Smooth muscle cell (in vitro differentiated cells): Measurements from ENCODE around the gene ARHGEF1. TPM values are rescaled to one million over a fixed set of nuclear protein-coding genes. Genes with fewer than 3 reads are reported as not detected.
"Not testable (repeated sequence)": the region's sequence is repeated elsewhere in the genome, so short reads cannot be mapped to it uniquely, and the experiment has no call there.

ENCODE experiments used
- DNase-seq: peaks from one replicate; lab custom pipeline; 2025; ENCODE audit not compliant: unreplicated experiment; lab: John Stamatoyannopoulos, UW
- H2AFZ ChIP-seq: fragments of 200-600 bp; sonication (generic); 2 replicates; pipeline ENCODE4 v1.6.0; 2016; ENCODE audit warnings: antibody characterized with exemption, low read depth, mild to moderate bottlenecking
- H3F3A ChIP-seq: fragments of 200-600 bp; sonication (generic); 2 replicates; pipeline ENCODE4 v1.6.0; 2017; ENCODE audit warnings: antibody characterized with exemption, low read depth
- H3K27ac ChIP-seq: fragments of 200-600 bp; sonication (generic); 2 replicates; pipeline ENCODE4 v1.5.1; 2016; ENCODE audit warnings: low read depth, mild to moderate bottlenecking
- H3K27me3 ChIP-seq: fragments of 200-600 bp; sonication (generic); 2 replicates; pipeline ENCODE4 v1.6.1; 2016; ENCODE audit warnings: low read depth, mild to moderate bottlenecking
- H3K36me3 ChIP-seq: fragments of 200-600 bp; sonication (generic); 2 replicates; pipeline ENCODE4 v1.5.1; 2016; ENCODE audit warnings: low read depth
- H3K4me1 ChIP-seq: fragments of 200-600 bp; sonication (generic); 2 replicates; pipeline ENCODE4 v1.5.1; 2016; ENCODE audit warnings: low read depth
- H3K4me2 ChIP-seq: fragments of 200-600 bp; sonication (generic); 2 replicates; pipeline ENCODE4 v1.6.0; 2016; ENCODE audit warnings: mild to moderate bottlenecking
- H3K4me3 ChIP-seq: fragments of 200-600 bp; sonication (generic); 2 replicates; pipeline ENCODE4 v1.5.1; 2016; ENCODE audit warnings: mild to moderate bottlenecking
- H3K79me2 ChIP-seq: fragments of 200-600 bp; sonication (generic); 2 replicates; pipeline ENCODE4 v1.6.0; 2016; ENCODE audit warnings: low read depth, mild to moderate bottlenecking
- H3K9ac ChIP-seq: fragments of 200-600 bp; sonication (generic); 2 replicates; pipeline ENCODE4 v1.6.0; 2016; ENCODE audit warnings: low read depth
- H3K9me3 ChIP-seq: fragments of 200-600 bp; sonication (generic); replicated peaks from 2 replicates; pipeline ENCODE4 v1.5.1; 2016; ENCODE audit warnings: low read depth
- H4K20me1 ChIP-seq: fragments of 200-600 bp; sonication (generic); 2 replicates; pipeline ENCODE4 v1.6.0; 2016; ENCODE audit warnings: low read depth
- WGBS: methylation state at CpG from one replicate; pipeline ENCODE4 v1.1.7; 2016; ENCODE audit warnings: low lambda C conversion rate; 5-methylcytosine and 5-hydroxymethylcytosine counted together
- polyA plus RNA-seq: library from polyadenylated mRNA; unstranded; fragments of >200 nt; fragmentation: Nextera tagmentation; extraction: Ambion mirVana; gene quantifications from 2 replicates; pipeline ENCODE4 v1.2.1, GENCODE V29; 2016
- total RNA-seq: library from RNA; depleted of rRNA; stranded (reverse); fragments of >200 nt; gene quantifications from 2 replicates; pipeline ENCODE4 v1.2.3, GENCODE V29; 2014
- TF ChIP-seq, protein P1 (sequence below): fragments of 200-600 bp; sonication (generic); IDR thresholded peaks from 2 replicates; pipeline ENCODE4 v1.5.1; 2017; ENCODE audit warnings: borderline replicate concordance, mild to moderate bottlenecking, antibody characterized with exemption; ENCODE audit not compliant: insufficient read depth, poor library complexity, severe bottlenecking

The ARHGEF1 gene
- total and polyA plus RNA-seq, 2 experiments from 2014 or later = 24.3 to 69.6 TPM

DNA sequence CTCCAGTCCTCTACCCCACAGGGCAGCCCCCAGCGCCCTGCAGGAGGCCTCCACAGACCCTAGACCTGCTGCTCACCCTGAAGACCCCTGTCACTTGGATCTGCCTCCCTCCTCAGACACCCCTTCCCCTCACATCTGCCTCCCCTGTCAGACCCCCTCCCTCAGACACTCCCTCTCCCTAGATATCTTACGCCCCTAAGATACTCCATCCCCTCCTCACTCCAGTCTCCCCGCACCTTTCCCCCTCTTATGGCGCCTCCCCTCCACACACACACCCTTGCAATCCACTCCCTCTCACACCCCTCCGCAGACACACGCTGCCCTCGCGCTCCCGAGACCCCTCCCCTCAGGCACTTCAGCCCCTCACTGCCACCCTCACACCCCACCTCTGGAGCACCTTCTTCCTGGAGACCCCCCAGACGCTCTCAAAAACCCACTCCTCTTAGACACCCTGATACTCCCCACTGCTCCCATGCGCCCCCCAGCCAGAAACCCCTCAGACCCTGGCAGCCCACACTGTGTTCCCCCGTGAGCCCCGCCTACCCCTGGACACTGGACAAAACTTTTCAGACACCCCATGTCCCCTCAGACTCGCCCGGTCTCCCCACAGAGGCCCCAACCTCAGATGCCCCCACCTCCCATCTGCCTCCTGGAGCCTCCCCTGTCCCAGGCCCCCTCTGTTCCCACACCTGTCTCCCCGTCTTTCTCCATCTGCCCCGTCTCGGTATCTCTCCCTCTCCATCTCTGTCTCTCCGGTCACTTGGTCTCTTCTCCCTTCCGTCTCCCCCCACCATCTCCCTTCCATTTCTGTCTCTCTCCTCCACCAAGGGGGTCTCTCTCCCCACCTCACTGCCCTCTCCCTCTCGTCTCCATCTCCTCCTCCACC, 30.8 kb downstream of the ARHGEF1 start:
- Histone ChIP-seq H3K4me2 (no peak overlapping the region), H4K20me1 (peaks cover 34% of the 10 kb centered on the region), H3F3A (no peaks in the 10 kb centered on the region), H3K9ac (no peak overlapping the region), H3K4me3 (no peak overlapping the region), H3K79me2 (no peaks in the 10 kb centered on the region), H3K36me3 (no peaks in the 10 kb centered on the region), H3K4me1 (no peaks in the 10 kb centered on the region), H3K9me3 (no peaks in the 10 kb centered on the region), H3K27me3 (peaks cover 80% of the 10 kb centered on the region), H3K27ac (no peak overlapping the region), H2AFZ (no peak overlapping the region)
- WGBS = 23% methylated on average over 7 of the region's 21 CpGs
- TF ChIP-seq, protein P1, sequence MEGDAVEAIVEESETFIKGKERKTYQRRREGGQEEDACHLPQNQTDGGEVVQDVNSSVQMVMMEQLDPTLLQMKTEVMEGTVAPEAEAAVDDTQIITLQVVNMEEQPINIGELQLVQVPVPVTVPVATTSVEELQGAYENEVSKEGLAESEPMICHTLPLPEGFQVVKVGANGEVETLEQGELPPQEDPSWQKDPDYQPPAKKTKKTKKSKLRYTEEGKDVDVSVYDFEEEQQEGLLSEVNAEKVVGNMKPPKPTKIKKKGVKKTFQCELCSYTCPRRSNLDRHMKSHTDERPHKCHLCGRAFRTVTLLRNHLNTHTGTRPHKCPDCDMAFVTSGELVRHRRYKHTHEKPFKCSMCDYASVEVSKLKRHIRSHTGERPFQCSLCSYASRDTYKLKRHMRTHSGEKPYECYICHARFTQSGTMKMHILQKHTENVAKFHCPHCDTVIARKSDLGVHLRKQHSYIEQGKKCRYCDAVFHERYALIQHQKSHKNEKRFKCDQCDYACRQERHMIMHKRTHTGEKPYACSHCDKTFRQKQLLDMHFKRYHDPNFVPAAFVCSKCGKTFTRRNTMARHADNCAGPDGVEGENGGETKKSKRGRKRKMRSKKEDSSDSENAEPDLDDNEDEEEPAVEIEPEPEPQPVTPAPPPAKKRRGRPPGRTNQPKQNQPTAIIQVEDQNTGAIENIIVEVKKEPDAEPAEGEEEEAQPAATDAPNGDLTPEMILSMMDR = no peak
- no peak for DNase-seq

- not testable (repeated sequence) for H3K4me2 ChIP-seq, H3K4me3 ChIP-seq, DNase-seq, H2AFZ ChIP-seq, H3K27ac ChIP-seq, H3K9me3 ChIP-seq, H3F3A ChIP-seq, H3K9ac ChIP-seq, H3K4me1 ChIP-seq, H3K79me2 ChIP-seq, H3K36me3 ChIP-seq
- no CpG with 5 or more reads among the region's 5 CpGs for WGBS
- Histone ChIP-seq H4K20me1 (peaks cover 30% of the 10 kb centered on the region), H3K27me3 (peaks cover 84% of the 10 kb centered on the region)
Measured at GRCh38 chr19:41914424-41914834, 31.4 kb downstream of the ARHGEF1 start.

- H3K27ac ChIP-seq = no peak overlapping the region
- TF ChIP-seq, protein P1 = no peak
- H3K9me3 ChIP-seq = no peaks in the 10 kb centered on the region
- no peak overlapping the region for H2AFZ ChIP-seq
- H4K20me1 ChIP-seq = peaks cover 23% of the 10 kb centered on the region
- no peak overlapping the region for H3K9ac ChIP-seq
- no peak for DNase-seq
- no peaks in the 10 kb centered on the region for H3K36me3 ChIP-seq
- H3K4me3 ChIP-seq = no peak overlapping the region
- no peak overlapping the region for H3K4me2 ChIP-seq
- no peaks in the 10 kb centered on the region for H3K79me2 ChIP-seq
- 25% methylated on average over 23 of the region's 38 CpGs for WGBS
- no peaks in the 10 kb centered on the region for H3F3A ChIP-seq
- peaks cover 85% of the 10 kb centered on the region for H3K27me3 ChIP-seq
- H3K4me1 ChIP-seq = no peaks in the 10 kb centered on the region
Measured at GRCh38 chr19:41915021-41915775, 32.2 kb downstream of the ARHGEF1 start.

GRCh38 chr19:41915776-41916414, 32.9 kb downstream of the ARHGEF1 start:
- Histone ChIP-seq H3K4me1 (no peaks in the 10 kb centered on the region), H3K27me3 (peaks cover 87% of the 10 kb centered on the region), H3K27ac (no peak overlapping the region), H2AFZ (no peak overlapping the region), H3K79me2 (no peaks in the 10 kb centered on the region), H3F3A (no peaks in the 10 kb centered on the region), H3K9ac (no peak overlapping the region), H3K4me2 (no peak overlapping the region), H3K36me3 (no peaks in the 10 kb centered on the region), H4K20me1 (peaks cover 17% of the 10 kb centered on the region), H3K4me3 (no peak overlapping the region), H3K9me3 (no peaks in the 10 kb centered on the region)
- no peak for DNase-seq
- TF ChIP-seq, protein P1 = no peak
- 68% methylated on average over 14 of the region's 27 CpGs for WGBS
